Left lung (tissue), 10 donors: ENCODE measurements around the gene WHRN. TPM values are rescaled to one million over a fixed set of nuclear protein-coding genes. Genes with fewer than 3 reads are reported as not detected.
A peak's percentile ranks its signal among the peaks of the same experiment; 100 is the strongest.

Experiments
- ATAC-seq: fragments of 200-7000 bp; cut with Tn5 transposase; one replicate; pipeline ENCODE4 v1.9.1; 2020; ENCODE audit warnings: moderate library complexity
- DNase-seq, 4 donors: peaks; one replicate each; pipeline ENCODE4 v3.0.0-alpha.2; 2013 to 2020
- H3K27ac ChIP-seq, 2 donors: fragments of 200-600 bp; sonication (generic) in 1 of 2; one replicate each; pipeline versions ENCODE4 v1.5.0 to v1.8.0; 2020 to 2021
- H3K27me3 ChIP-seq, 2 donors: fragments of 200-600 bp; sonication (generic) in 1 of 2; one replicate each; pipeline versions ENCODE4 v1.5.0 to v1.8.0; 2020 to 2021
- H3K36me3 ChIP-seq, 2 donors: fragments of 200-600 bp; sonication (generic) in 1 of 2; one replicate each; pipeline versions ENCODE4 v1.5.0 to v1.8.0; 2020 to 2021
- H3K4me1 ChIP-seq, 2 donors: fragments of 200-600 bp; one replicate each; pipeline ENCODE4 v1.8.0; 2021
- H3K4me3 ChIP-seq, 2 donors: fragments of 200-600 bp; sonication (generic) in 1 of 2; one replicate each; pipeline versions ENCODE4 v1.5.0 to v1.8.0; 2020 to 2021; ENCODE audit warnings: mild to moderate bottlenecking in 1 of 2
- H3K9me3 ChIP-seq, 2 donors: fragments of 200-600 bp; sonication (generic) in 1 of 2; one replicate each; pipeline versions ENCODE4 v1.5.0 to v1.8.0; 2020 to 2021
- CTCF ChIP-seq, 2 donors: fragments of 200-600 bp; sonication (generic) in 1 of 2; IDR thresholded peaks; one replicate each; pipeline versions ENCODE4 v1.5.0 to v1.8.0; 2021; ENCODE audit warnings: antibody characterized with exemption in 2 of 2
- intact Hi-C, 2 donors: fragments of 100-400 bp; cut with DNase I; formaldehyde crosslinking; loops; one replicate each; pipeline versions ENCODE4 v1.11.2 to v1.14.2; 2022
- polyA plus RNA-seq, 6 donors: library from polyadenylated mRNA; unstranded; fragments of 120-200 nt; gene quantifications; one replicate each; pipeline ENCODE4 v1.2.1, GENCODE V29; 2013; ENCODE audit not compliant: insufficient read length in 6 of 6
- total RNA-seq, 2 donors: library from RNA; stranded (reverse); fragmentation: NEBNext Ultra II Directional; extraction: Animal tissue kit (Norgen Biotek cat#: 25700); gene quantifications; one replicate each; pipeline ENCODE4 v1.2.1, GENCODE V29; 2021
- donor health status: DM: no; HTN: yes; CAD: no.
- donor health status: DM: no; HTN: no; CAD: no.

Gene WHRN
- total and polyA plus RNA-seq, 8 donors, result 5.1 to 17.3 (median 10.7) TPM

- intact Hi-C loops, result no loop called here
- Histone ChIP-seq H3K9me3 (no peaks in the 10 kb centered on the region), H3K27me3 (peaks cover 21 to 87% of the 10 kb centered on the region in 2 donors), H3K36me3 (no peaks in the 10 kb centered on the region), H3K4me3 (no peak overlapping the region), H3K27ac (no peak overlapping the region), H3K4me1 (peaks cover 3 to 26% of the 10 kb centered on the region in 2 donors)
- peak; percentile 33 for ATAC-seq
- peak in 1 of 2 donors; percentile 11 for TF ChIP-seq CTCF (IDR thresholded peaks at IDR 0.05)
- peak in 1 of 4 donors; percentile 51 for DNase-seq
These were observed 2.5 kb upstream of the WHRN start for GRCh38 chr9:114507726-114508125.

- peaks cover 21 to 93% of the 10 kb centered on the region in 2 donors for H3K27me3 ChIP-seq
These were observed 763 bp upstream of the WHRN start for GRCh38 chr9:114506082-114506390.

GRCh38 chr9:114504341-114505186, 709 bp downstream of the WHRN start:
- Histone ChIP-seq H3K36me3 (no peaks in the 10 kb centered on the region), H3K4me3 (peak overlapping the region; percentile 52 to 53), H3K9me3 (no peaks in the 10 kb centered on the region), H3K4me1 (peaks cover 3 to 26% of the 10 kb centered on the region in 2 donors), H3K27me3 (peaks cover 21 to 79% of the 10 kb centered on the region in 2 donors), H3K27ac (peak overlapping the region in 1 of 2 donors; percentile 68)
- DNase-seq, result peak; percentile 51 to 88 (median 60)
- ATAC-seq, result peak; percentile 72
- intact Hi-C loops, result no loop called here
- TF ChIP-seq CTCF (IDR thresholded peaks at IDR 0.05), result peak in 1 of 2 donors; percentile 13

More at GRCh38 chr9:114506082-114506390, 763 bp upstream of the WHRN start:
- Histone ChIP-seq H3K27ac (no peak overlapping the region), H3K9me3 (no peaks in the 10 kb centered on the region), H3K4me3 (peak overlapping the region; percentile 52 to 53), H3K36me3 (no peaks in the 10 kb centered on the region), H3K4me1 (peaks cover 3 to 26% of the 10 kb centered on the region in 2 donors)
- no peak for TF ChIP-seq CTCF (IDR thresholded peaks at IDR 0.05)
- no peak for DNase-seq
- intact Hi-C loops, result no loop called here
- ATAC-seq, result no peak

- Histone ChIP-seq H3K27ac (no peak overlapping the region), H3K4me1 (peaks cover 3 to 26% of the 10 kb centered on the region in 2 donors), H3K27me3 (peaks cover 21 to 71% of the 10 kb centered on the region in 2 donors), H3K4me3 (peak overlapping the region; percentile 52 to 53), H3K9me3 (no peaks in the 10 kb centered on the region), H3K36me3 (no peaks in the 10 kb centered on the region)
- intact Hi-C loops, result no loop called here
- no peak for ATAC-seq
- TF ChIP-seq CTCF (IDR thresholded peaks at IDR 0.05), result no peak
- DNase-seq, result no peak
These were observed 1.5 kb downstream of the WHRN start for GRCh38 chr9:114503522-114504340.

GRCh38 chr9:114503009-114503408, 2.3 kb downstream of the WHRN start:
- no peaks in the 10 kb centered on the region for H3K36me3 ChIP-seq
- TF ChIP-seq CTCF (IDR thresholded peaks at IDR 0.05), result no peak
- no peak overlapping the region for H3K27ac ChIP-seq
- peak in 1 of 4 donors; percentile 43 for DNase-seq
- no peaks in the 10 kb centered on the region for H3K9me3 ChIP-seq
- H3K4me3 ChIP-seq, result no peak overlapping the region
- H3K27me3 ChIP-seq, result peaks cover 21 to 64% of the 10 kb centered on the region in 2 donors
- H3K4me1 ChIP-seq, result peaks cover 3 to 26% of the 10 kb centered on the region in 2 donors
- intact Hi-C loops, result no loop called here
- ATAC-seq, result no peak
